Measurements from ENCODE around the gene ALK.

Gene ALK

DNA sequence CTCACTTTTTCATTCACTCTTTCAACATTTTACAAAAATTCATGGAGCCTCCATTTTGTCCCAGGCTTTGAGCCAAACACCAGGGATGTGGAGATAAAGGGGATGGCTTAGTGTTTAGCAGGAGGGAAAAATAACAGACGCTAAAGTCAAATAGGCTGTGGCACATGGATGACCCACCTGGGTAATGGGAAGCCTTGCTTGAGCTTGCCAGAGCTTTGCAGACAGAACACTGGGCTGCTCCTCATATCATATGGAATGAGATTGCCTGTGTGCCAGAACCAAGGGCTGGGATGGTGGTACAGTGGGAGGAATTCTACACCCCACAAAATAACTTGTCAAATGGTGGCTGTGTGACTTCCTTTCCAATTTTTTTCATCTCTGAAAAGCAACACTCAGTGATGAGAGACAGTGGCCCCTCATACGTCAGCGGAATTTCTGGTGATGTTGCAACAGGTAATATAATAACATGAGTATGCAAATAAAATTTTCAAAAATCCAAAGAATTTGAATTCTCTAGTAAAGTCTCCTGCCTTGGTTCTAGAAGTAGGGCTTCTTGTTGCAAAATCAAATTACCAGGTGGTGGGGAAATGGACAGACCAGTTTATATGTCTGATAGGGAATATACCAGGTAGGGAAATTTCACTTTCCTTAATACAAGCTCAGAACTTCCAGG lies 553.3 kb downstream of the ALK start:
- TF ChIP-seq, protein P1, sequence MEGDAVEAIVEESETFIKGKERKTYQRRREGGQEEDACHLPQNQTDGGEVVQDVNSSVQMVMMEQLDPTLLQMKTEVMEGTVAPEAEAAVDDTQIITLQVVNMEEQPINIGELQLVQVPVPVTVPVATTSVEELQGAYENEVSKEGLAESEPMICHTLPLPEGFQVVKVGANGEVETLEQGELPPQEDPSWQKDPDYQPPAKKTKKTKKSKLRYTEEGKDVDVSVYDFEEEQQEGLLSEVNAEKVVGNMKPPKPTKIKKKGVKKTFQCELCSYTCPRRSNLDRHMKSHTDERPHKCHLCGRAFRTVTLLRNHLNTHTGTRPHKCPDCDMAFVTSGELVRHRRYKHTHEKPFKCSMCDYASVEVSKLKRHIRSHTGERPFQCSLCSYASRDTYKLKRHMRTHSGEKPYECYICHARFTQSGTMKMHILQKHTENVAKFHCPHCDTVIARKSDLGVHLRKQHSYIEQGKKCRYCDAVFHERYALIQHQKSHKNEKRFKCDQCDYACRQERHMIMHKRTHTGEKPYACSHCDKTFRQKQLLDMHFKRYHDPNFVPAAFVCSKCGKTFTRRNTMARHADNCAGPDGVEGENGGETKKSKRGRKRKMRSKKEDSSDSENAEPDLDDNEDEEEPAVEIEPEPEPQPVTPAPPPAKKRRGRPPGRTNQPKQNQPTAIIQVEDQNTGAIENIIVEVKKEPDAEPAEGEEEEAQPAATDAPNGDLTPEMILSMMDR (IDR thresholded peaks at IDR 0.05; ENCODE audit: insufficient read depth, low read depth, low read length, missing control alignments) = no peak
- no peak for DNase-seq (ENCODE audit: low read depth)
- H3K4me3 ChIP-seq (ENCODE audit: low read depth, low read length) = no peak overlapping the region

GRCh38 chr2:29363111-29363510 lies 558.3 kb downstream of the ALK start:
- DNase-seq (ENCODE audit: low read depth) = no peak
- no peak overlapping the region for H3K4me3 ChIP-seq (ENCODE audit: low read depth, low read length)
- TF ChIP-seq, protein P1 (IDR thresholded peaks at IDR 0.05; ENCODE audit: insufficient read depth, low read depth, low read length, missing control alignments) = no peak

- TF ChIP-seq, protein P1 (IDR thresholded peaks at IDR 0.05; ENCODE audit: insufficient read depth, low read depth, low read length, missing control alignments) = no peak
- no peak overlapping the region for H3K4me3 ChIP-seq (ENCODE audit: low read depth, low read length)
- no peak for DNase-seq (ENCODE audit: low read depth)
Measured at GRCh38 chr2:29361231-29361630, 560.2 kb downstream of the ALK start.

GRCh38 chr2:29360016-29360784 lies 561.2 kb downstream of the ALK start:
- no peak for DNase-seq (ENCODE audit: low read depth)
- H3K4me3 ChIP-seq (ENCODE audit: low read depth, low read length) = no peak overlapping the region
- TF ChIP-seq, protein P1 (IDR thresholded peaks at IDR 0.05; ENCODE audit: insufficient read depth, low read depth, low read length, missing control alignments) = no peak

- TF ChIP-seq, protein P1 (IDR thresholded peaks at IDR 0.05; ENCODE audit: insufficient read depth, low read depth, low read length, missing control alignments) = no peak
- H3K4me3 ChIP-seq (ENCODE audit: low read depth, low read length) = no peak overlapping the region
- no peak for DNase-seq (ENCODE audit: low read depth)
Measured at GRCh38 chr2:29353403-29353991, 567.9 kb downstream of the ALK start.

DNA sequence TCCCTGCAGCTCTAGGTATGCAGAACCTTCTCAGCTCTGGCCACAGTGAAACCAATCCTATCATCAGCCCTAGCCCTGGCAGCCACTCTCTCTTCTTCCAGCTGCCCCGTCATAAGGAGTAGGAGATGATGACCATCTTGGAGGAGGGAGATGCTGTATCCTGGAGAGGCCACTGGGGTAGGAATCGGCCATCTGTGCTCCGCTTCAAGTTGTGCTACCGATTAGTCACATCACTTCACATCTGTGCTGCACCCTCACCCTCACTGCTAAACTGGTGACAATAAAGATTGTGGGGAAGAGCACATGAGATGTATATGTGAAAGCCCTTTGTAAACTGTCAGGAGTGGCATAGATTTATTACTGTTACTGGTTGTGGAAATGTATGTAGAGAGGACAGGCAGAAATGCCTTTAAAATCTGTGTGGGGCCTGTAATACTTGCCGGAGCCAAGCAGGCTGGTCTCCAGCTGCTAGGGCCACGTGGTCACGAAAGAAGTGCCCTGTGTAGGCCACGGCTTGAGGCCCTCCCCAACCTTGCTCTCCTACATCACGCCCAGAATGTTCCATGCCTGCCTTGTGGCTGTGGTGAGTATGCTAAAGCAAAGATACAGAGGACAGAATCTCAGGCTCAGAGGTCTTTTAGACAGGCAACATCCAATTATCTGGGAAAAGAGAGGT lies 569.3 kb downstream of the ALK start:
- H3K4me3 ChIP-seq (ENCODE audit: low read depth, low read length) = no peak overlapping the region
- TF ChIP-seq, protein P1 (IDR thresholded peaks at IDR 0.05; ENCODE audit: insufficient read depth, low read depth, low read length, missing control alignments) = no peak
- DNase-seq (ENCODE audit: low read depth) = no peak

All from GM12865 (cell line).